ENCODE measurements around the gene GABARAPL1.
"Not testable (repeated sequence)": the region's sequence is repeated elsewhere in the genome, so short reads cannot be mapped to it uniquely, and the experiment has no call there.

The GABARAPL1 gene

GRCh38 chr12:10212739-10213131 lies at the start of gene GABARAPL1:
Gene GABARAPL1, plus strand, starts transcription at chr12:10212877. Its CDS starts 253 bp downstream, at chr12:10213130.
- DNase-seq, result peak; percentile 68 to 73

DNA sequence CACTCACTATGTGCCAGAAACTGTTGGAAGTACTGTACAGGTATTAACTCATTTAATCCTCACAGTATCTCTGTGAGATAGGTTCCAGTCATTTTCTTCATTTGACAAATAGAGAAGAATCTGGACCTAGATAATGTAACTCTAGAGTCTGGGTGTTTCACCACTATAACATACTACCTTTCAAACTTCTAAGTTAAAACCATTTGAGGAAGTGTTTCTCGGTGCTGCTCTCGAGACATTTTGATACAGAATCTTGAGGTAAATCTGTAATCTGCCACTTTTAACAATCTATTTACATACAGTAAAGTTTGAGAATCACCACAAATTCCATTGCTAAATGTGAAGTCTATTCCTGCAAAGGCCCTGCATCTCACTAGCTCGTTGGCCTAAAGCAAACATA lies 49.6 kb upstream of the GABARAPL1 start:
- no peak for DNase-seq

- DNase-seq, result no peak
Observed at GRCh38 chr12:10165421-10165820, 47.3 kb upstream of the GABARAPL1 start.

- DNase-seq, result no peak
Observed at GRCh38 chr12:10167599-10167998, 45.1 kb upstream of the GABARAPL1 start.

DNA sequence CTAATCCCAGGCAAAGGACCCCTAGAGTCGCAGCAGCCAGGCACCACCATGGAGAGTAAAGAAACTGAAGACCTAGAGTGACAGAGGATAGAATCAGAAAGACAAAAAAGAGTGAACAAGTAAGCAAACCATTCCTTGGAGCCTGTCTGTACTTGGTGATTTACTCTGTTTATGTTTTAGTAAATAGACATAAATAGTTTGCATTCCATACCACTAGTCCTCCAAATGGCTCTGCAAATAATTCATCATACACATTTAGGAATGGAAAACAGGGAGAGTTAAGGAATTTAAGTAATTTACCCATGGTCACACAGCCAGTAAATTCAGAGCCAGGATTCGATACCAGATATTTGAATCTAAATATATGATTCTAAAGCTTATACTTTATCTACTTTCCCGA lies 43.6 kb upstream of the GABARAPL1 start:
- no peak for DNase-seq

DNA sequence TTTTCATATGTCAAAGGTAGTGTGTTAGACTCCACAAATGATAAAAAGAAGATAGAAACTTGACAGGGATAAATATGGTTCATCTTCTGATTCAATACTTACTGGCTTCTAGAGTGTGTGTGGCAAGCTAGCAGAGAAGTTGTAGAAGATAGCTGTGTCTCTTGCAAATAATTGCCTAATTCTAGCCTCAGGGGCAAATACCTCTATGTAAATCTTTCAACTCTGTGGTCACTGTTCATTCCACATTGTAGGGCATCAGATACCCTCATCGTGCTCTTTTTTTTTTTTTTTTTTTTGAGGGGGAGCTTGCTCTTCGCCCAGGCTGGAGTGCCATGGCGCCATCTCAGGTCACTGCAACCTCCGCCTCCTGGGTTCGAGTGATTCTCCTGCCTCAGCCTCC lies 42.5 kb upstream of the GABARAPL1 start:
- DNase-seq, result no peak

GRCh38 chr12:10171973-10172728 lies 40.5 kb upstream of the GABARAPL1 start, which contains the start of gene OLR1:
Gene OLR1, minus strand, starts transcription at chr12:10172132. Its CDS starts 55 bp downstream, at chr12:10172077.
- no peak for DNase-seq

GRCh38 chr12:10174986-10175614 lies 37.6 kb upstream of the GABARAPL1 start:
- DNase-seq, result no peak

DNA sequence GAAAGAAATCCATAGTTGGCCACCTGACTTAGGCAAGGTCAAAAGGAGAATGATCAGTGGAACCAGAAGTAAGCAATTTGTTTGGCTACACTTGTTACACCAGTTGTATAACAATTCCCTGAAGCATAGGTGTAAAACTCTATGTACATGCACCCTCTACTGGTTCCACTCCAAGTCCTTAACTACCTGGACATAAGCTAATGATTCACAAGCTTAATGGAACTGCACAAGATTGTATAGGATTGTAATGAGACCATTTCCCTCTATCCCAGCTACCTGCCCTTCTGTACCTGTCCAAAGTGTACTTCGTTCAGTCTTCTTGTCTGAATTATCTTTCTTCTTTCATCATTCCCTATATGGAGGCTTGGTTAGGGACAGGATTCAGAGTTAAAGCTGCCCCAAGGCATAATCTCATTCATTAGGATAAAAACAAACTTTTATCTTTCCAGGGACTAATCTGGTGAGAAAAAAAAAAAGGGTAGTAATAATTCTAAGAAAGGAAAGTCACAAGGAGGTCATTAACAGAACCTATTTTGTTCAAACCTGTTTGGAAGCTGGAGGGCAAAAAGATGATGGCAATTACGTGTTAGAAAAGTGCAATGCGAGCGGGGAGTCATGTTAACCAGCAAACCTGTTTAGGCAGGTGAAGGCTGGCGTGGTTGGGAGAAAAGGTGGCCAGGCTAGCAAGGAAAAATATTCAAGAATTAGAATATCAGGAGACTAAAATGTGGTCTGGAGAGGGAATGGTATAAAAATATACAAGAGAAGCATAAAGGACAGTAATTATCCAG lies 36.6 kb upstream of the GABARAPL1 start:
- DNase-seq, result no peak

- DNase-seq, result no peak
Observed at GRCh38 chr12:10178821-10179220, 33.9 kb upstream of the GABARAPL1 start, which contains the start of gene TMEM52B. Gene TMEM52B, plus strand, starts transcription at chr12:10179032. Its CDS starts 543 bp downstream, at chr12:10179575.

DNA sequence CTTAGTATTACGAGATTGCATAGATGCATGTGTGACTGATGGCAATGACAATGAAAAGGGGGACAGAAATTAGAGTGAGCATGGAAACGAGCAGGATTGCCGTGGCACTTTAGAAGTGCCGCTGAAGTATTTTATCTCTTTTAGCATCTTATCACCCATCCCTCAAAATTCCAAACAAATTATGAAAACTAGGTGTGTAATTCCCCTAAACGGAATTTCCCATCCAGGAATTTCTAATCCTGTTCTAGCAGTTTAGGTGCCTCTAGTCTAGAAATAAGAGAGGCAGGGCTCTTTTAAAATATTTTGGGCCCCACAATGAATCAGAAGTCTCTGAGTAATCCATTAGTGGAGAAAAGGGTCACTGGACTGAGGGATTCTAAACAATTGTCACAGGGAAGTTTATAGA lies 32.9 kb upstream of the GABARAPL1 start:
- no peak for DNase-seq

- no peak for DNase-seq
Observed at GRCh38 chr12:10182354-10183049, 30.2 kb upstream of the GABARAPL1 start.

DNA sequence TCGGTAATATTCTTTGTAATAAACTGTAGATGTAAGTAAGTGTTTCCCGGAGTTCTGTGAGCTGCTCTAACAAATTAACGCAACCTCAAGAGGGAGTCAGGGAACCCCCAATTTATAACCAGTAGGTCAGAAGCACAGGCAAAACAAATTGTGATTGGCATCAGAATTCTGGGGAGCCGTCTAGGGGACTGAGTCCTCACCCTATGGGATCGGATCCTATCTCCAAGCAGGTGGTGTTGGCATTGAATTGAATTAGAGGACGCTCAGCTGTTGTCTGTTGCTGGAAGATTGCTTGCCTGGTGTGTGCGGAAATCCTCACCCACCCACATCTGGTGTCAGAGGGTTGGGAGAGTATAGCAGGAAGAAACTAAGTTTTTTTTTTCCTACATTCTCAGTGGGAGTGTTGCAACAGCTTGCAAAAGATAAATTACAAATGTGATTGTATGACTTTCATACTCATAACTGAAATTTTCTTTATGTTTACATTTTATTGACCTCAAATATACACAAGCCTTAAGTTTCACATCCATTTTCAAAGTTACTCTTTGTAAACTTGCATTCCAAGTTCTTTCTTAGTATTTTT lies 28.3 kb upstream of the GABARAPL1 start:
- no peak for DNase-seq

- DNase-seq, result no peak
Observed at GRCh38 chr12:10186299-10186698, 26.4 kb upstream of the GABARAPL1 start.

DNA sequence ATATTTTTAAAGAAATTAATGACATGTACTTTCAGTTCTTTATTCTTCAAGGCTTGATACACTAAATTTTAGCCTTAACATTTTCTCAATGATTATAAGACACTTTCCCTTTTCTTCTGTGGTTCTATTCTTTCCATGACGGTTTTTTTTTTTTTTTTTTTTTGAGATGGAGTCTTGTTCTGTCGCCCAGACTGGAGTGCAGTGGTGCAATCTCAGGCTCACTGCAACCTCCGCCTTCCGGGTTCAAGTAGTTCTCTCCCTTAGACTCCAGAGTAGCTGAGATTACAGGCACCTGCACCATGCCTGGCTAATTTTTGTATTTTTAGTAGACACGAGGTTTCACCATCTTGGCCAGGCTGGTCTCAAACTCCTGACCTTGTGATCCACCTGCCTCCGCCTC lies 25.7 kb upstream of the GABARAPL1 start:
- not testable (repeated sequence) for DNase-seq

GRCh38 chr12:10189653-10190052 lies 23.0 kb upstream of the GABARAPL1 start:
- no peak for DNase-seq

GRCh38 chr12:10190558-10191388 lies 21.9 kb upstream of the GABARAPL1 start:
- DNase-seq, result peak; percentile 25 to 26

DNA sequence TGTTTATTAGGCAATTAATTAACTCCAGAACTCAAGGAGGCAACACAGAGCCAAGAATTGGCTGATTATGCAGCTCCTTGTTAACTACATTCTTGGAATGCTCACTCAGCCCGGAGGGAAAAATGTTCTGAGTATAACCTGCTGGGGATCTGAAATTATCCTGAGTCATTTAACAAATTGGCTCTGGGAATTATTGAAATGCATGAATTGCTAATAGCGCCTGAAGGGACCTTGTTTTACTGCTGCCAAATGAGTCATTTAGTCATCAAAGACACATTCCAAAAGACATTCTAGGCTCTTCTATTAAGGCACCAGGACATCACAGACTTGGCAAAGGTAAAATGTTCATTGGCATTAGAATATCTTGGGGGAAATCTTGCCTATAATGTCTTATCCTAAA lies 20.8 kb upstream of the GABARAPL1 start:
- no peak for DNase-seq

- DNase-seq, result no peak
Observed at GRCh38 chr12:10194160-10194670, 18.5 kb upstream of the GABARAPL1 start.

DNA sequence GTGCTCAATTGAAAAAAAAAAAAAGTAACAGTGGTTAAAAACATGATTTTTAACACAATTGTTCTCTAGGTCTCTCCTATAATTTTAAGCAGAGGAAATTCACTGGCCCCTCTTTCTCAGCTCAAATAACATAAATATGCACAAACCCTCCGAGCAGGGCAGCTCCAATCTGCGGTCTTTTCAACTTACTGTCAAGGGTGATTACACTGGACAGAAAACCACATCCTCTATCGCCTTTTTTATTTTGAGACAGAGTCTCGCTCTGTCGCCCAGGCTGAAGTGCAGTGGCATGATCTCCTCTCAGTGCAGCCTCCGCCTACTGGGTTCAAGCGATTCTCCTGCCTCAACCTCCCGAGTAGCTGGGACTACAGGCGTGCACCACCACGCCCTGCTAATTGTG lies 16.5 kb upstream of the GABARAPL1 start:
- DNase-seq, result no peak

- no peak for DNase-seq
Observed at GRCh38 chr12:10197879-10198278, 14.8 kb upstream of the GABARAPL1 start.

Data from activated CD4-positive, alpha-beta T cell treated with anti-CD3 and anti-CD28 coated beads, Interleukin-2, amount 50 U/mL, for 4 hours (primary cell).